ENCODE measurements around the gene MVP. TPM values are rescaled to one million over a fixed set of nuclear protein-coding genes. Genes with fewer than 3 reads are reported as not detected.
"Not testable (repeated sequence)": the region's sequence is repeated elsewhere in the genome, so short reads cannot be mapped to it uniquely, and the experiment has no call there.

The MVP gene
- total RNA-seq, 4 donors from 2014 or later: 82.2 to 162 (median 129) TPM

GRCh38 chr16:29790183-29790948 is 29.9 kb upstream of the MVP start, which contains the start of gene KIF22:
TSS of gene KIF22 (plus strand) at chr16:29790751. CDS start at chr16:29790760, 9 bp downstream.
- 0% methylated on average over 1 to 13 of the region's 67 CpGs for WGBS, 2 donors (ENCODE audit: low coverage in 1 of 2)
- TF ChIP-seq CTCF (IDR thresholded peaks at IDR 0.05): peak; percentile 53 to 86 (median 82)
- TF ChIP-seq POLR2AphosphoS5 (IDR thresholded peaks at IDR 0.05): peak; percentile 68
- TF ChIP-seq EP300 (IDR thresholded peaks at IDR 0.05): no peak
- peak; percentile 23 to 31 for TF ChIP-seq POLR2A (IDR thresholded peaks at IDR 0.05)
- Histone ChIP-seq H3K36me3 (no peaks in the 10 kb centered on the region), H3K9me3 (no peaks in the 10 kb centered on the region), H3K4me3 (peak within 1 kb of the TSS; percentile 70 to 89), H3K4me1 (peaks cover 0 to 29% (median 13%) of the 10 kb centered on the region in 3 donors), H3K27me3 (no peaks in the 10 kb centered on the region), H3K27ac (peak within 1 kb of the TSS; percentile 76 to 92 (median 90))
- peak; percentile 100 for ATAC-seq

- no peak for TF ChIP-seq POLR2AphosphoS5 (IDR thresholded peaks at IDR 0.05)
- no peak for TF ChIP-seq EP300 (IDR thresholded peaks at IDR 0.05)
- no peak for TF ChIP-seq POLR2A (IDR thresholded peaks at IDR 0.05)
- TF ChIP-seq CTCF (IDR thresholded peaks at IDR 0.05): no peak
- no peaks in the 10 kb centered on the region for H3K36me3 ChIP-seq
Observed at GRCh38 chr16:29790949-29791844, 29.1 kb upstream of the MVP start.

GRCh38 chr16:29791845-29792807 is 28.1 kb upstream of the MVP start:
- ATAC-seq: no peak
- 63 to 67% methylated on average over 9 of the region's 9 CpGs for WGBS, 2 donors (ENCODE audit: low coverage in 1 of 2)
- Histone ChIP-seq H3K27ac (no peak overlapping the region), H3K36me3 (peaks cover 0 to 7% of the 10 kb centered on the region in 2 donors), H3K4me3 (peak overlapping the region in 1 of 2 donors; percentile 89), H3K27me3 (no peaks in the 10 kb centered on the region), H3K9me3 (no peaks in the 10 kb centered on the region), H3K4me1 (peaks cover 0 to 27% (median 13%) of the 10 kb centered on the region in 3 donors)
- TF ChIP-seq CTCF (IDR thresholded peaks at IDR 0.05) (no peak), POLR2AphosphoS5 (IDR thresholded peaks at IDR 0.05) (no peak), EP300 (IDR thresholded peaks at IDR 0.05) (no peak), POLR2A (IDR thresholded peaks at IDR 0.05) (no peak)

More at GRCh38 chr16:29790949-29791844, 29.1 kb upstream of the MVP start:
- H3K4me1 ChIP-seq: peaks cover 0 to 27% (median 13%) of the 10 kb centered on the region in 3 donors
- no peaks in the 10 kb centered on the region for H3K27me3 ChIP-seq
- ATAC-seq: peak; percentile 1
- H3K27ac ChIP-seq: peak overlapping the region in 3 of 4 donors; percentile 90 to 92 (median 91)
- 1 to 6% methylated on average over 6 to 15 of the region's 31 CpGs for WGBS, 2 donors (ENCODE audit: low coverage in 1 of 2)
- peak overlapping the region; percentile 70 to 89 for H3K4me3 ChIP-seq
- H3K9me3 ChIP-seq: no peaks in the 10 kb centered on the region

GRCh38 chr16:29793153-29793552 is 27.1 kb upstream of the MVP start:
- peaks cover 0 to 18% of the 10 kb centered on the region in 2 donors for H3K36me3 ChIP-seq
- peaks cover 0 to 27% (median 13%) of the 10 kb centered on the region in 3 donors for H3K4me1 ChIP-seq
- 88 to 95% methylated on average over 10 to 18 of the region's 18 CpGs for WGBS, 2 donors (ENCODE audit: low coverage in 1 of 2)
- H3K9me3 ChIP-seq, H3K27me3 ChIP-seq, H3K4me3 ChIP-seq, H3K27ac ChIP-seq, ATAC-seq: not testable (repeated sequence)

Measured in gastroesophageal sphincter (tissue), 4 donors.